SJCRH30 (cell line): ENCODE results near the gene TAF1. TPM values are rescaled to one million over a fixed set of nuclear protein-coding genes. Genes with fewer than 3 reads are reported as not detected.
"Not testable (repeated sequence)": the region's sequence is repeated elsewhere in the genome, so short reads cannot be mapped to it uniquely, and the experiment has no call there.

ENCODE experiments used
- DNase-seq, 2 experiments: peaks; one replicate each; pipeline ENCODE4 v3.0.0-alpha.2; 2015 to 2020
- H3K27ac ChIP-seq: fragments of 250-450 bp; sonication (Bioruptor Pico); 2 replicates; pipeline ENCODE4 v1.5.1; 2020; ENCODE audit warnings: mild to moderate bottlenecking, moderate library complexity
- H3K27me3 ChIP-seq: fragments of 250-450 bp; sonication (Bioruptor Pico); 2 replicates; pipeline ENCODE4 v1.5.1; 2020; ENCODE audit warnings: mild to moderate bottlenecking, moderate library complexity
- H3K36me3 ChIP-seq: fragments of 250-450 bp; sonication (Bioruptor Pico); 2 replicates; pipeline ENCODE4 v1.5.1; 2020; ENCODE audit warnings: mild to moderate bottlenecking, moderate library complexity
- H3K4me1 ChIP-seq: fragments of 250-450 bp; sonication (Bioruptor Pico); 2 replicates; pipeline ENCODE4 v1.5.1; 2020; ENCODE audit warnings: mild to moderate bottlenecking, moderate library complexity
- H3K4me3 ChIP-seq: fragments of 250-450 bp; sonication (Bioruptor Pico); 2 replicates; pipeline ENCODE4 v1.5.1; 2020; ENCODE audit warnings: mild to moderate bottlenecking, moderate library complexity
- H3K9me3 ChIP-seq: fragments of 250-450 bp; sonication (Bioruptor Pico); replicated peaks from 2 replicates; pipeline ENCODE4 v1.5.1; 2020; ENCODE audit warnings: mild to moderate bottlenecking, moderate library complexity
- total RNA-seq: library from RNA; depleted of rRNA; stranded (reverse); fragments of >200 nt; shearing (Covaris generic); gene quantifications from 2 replicates; pipeline ENCODE4 v1.2.3, GENCODE V29; 2014

The TAF1 gene
- total RNA-seq, 1 experiment from 2014 or later: 37.0 TPM

- not testable (repeated sequence) for H3K27me3 ChIP-seq, H3K9me3 ChIP-seq, H3K4me3 ChIP-seq, H3K4me1 ChIP-seq, H3K27ac ChIP-seq, DNase-seq
- H3K36me3 ChIP-seq: peaks cover 86% of the 10 kb centered on the region
These were observed 25.6 kb downstream of the TAF1 start for GRCh38 chrX:71391725-71392124.

- Histone ChIP-seq H3K4me3 (no peak overlapping the region), H3K36me3 (peaks cover 87% of the 10 kb centered on the region), H3K27ac (no peak overlapping the region), H3K4me1 (no peaks in the 10 kb centered on the region), H3K27me3 (no peaks in the 10 kb centered on the region), H3K9me3 (no peaks in the 10 kb centered on the region)
- DNase-seq: no peak
These were observed 27.8 kb downstream of the TAF1 start for GRCh38 chrX:71393919-71394318.

GRCh38 chrX:71396576-71396975 lies 30.4 kb downstream of the TAF1 start:
- Histone ChIP-seq H3K36me3 (peaks cover 79% of the 10 kb centered on the region), H3K4me3 (no peak overlapping the region), H3K4me1 (no peaks in the 10 kb centered on the region), H3K9me3 (no peaks in the 10 kb centered on the region), H3K27me3 (no peaks in the 10 kb centered on the region), H3K27ac (no peak overlapping the region)
- DNase-seq: no peak

DNA sequence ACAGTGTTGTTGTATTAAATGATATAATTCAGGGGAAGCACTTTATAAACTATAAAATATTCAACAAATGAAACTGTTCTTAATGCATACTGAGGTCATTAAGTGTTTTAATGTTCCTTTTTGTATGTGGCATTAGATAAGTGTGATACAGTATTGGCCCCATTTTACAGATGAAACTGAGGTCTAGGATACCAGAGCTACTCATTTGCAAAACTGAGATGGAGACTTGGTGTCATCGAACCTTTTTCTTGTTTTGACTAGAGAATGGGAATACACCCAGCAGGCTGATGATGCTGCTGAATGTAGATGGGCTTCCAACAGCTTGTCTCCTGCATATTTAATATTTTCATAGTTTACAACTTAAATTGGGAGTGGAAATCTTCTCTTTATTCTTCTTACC lies 34.6 kb downstream of the TAF1 start:
- peaks cover 70% of the 10 kb centered on the region for H3K36me3 ChIP-seq
- no peak overlapping the region for H3K4me3 ChIP-seq
- H3K9me3 ChIP-seq: no peaks in the 10 kb centered on the region
- no peaks in the 10 kb centered on the region for H3K27me3 ChIP-seq
- H3K4me1 ChIP-seq: no peaks in the 10 kb centered on the region
- no peak overlapping the region for H3K27ac ChIP-seq
- no peak for DNase-seq

DNA sequence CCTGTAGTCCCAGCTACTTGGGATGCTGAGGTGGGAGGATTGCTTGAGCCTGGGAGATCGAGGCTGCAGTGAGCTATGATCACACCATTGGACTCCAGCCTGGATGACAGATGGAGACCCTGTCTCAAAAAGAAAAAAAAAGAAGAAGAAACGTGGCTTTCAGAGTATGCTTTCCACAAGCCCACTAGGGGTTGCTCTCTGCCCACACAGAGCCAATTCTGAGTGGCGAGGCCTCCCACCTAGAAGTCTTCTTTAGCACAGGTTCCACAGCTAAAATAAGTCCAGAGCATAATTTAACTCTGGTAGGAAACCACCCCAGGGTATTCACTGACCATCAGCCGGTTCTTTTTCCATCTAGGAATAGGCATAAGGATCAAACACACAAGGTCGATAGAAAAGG lies 50.1 kb downstream of the TAF1 start:
- H3K36me3 ChIP-seq: peaks cover 36% of the 10 kb centered on the region
- H3K27me3 ChIP-seq, H3K9me3 ChIP-seq, H3K4me3 ChIP-seq, H3K27ac ChIP-seq, DNase-seq, H3K4me1 ChIP-seq: not testable (repeated sequence)

GRCh38 chrX:71420686-71421085 lies 54.5 kb downstream of the TAF1 start:
- Histone ChIP-seq H3K4me3 (no peak overlapping the region), H3K9me3 (no peaks in the 10 kb centered on the region), H3K27ac (no peak overlapping the region), H3K27me3 (no peaks in the 10 kb centered on the region), H3K4me1 (no peaks in the 10 kb centered on the region), H3K36me3 (peaks cover 53% of the 10 kb centered on the region)
- no peak for DNase-seq

DNA sequence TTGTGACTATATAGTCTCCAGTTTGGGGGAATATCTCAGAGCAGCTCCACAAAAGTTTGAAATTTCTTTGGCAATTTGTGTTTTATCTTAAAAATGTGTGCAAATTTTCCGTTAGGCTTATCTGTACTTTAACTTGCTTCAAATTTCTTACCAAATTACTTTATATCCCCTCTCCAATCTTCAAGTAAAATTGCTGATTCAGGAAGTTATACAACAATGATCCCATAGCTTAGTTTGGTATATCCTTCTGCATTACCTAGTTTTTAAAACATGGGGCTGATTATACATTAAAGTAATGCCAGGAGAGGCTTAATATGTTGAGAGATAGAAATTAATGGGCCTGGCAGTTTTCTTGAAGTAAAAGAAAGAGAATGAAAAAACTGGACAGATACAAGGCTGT lies 66.6 kb downstream of the TAF1 start:
- H3K4me1 ChIP-seq: no peaks in the 10 kb centered on the region
- no peaks in the 10 kb centered on the region for H3K9me3 ChIP-seq
- H3K27ac ChIP-seq: no peak overlapping the region
- H3K4me3 ChIP-seq: no peak overlapping the region
- DNase-seq: no peak
- no peaks in the 10 kb centered on the region for H3K27me3 ChIP-seq
- peaks cover 34% of the 10 kb centered on the region for H3K36me3 ChIP-seq

DNA sequence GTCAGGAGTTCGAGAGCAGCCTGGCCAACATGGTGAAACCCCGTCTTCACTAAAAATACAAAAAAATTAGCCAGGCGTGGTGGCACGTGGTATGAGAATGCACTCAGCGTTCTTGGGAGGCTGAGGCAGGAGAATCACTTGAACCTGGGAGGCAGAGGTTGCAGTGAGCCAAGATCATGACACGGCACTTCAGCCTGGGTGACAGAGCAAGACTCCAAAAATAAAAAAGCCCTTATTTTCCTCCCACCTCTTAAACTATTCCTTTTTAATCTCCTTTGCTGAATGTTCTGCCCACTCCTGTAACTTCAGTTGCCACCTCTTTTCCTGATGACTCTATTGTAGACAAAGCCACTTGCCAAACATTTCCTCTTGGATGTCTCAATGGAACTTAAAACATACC lies 72.6 kb downstream of the TAF1 start:
- Histone ChIP-seq H3K36me3 (peaks cover 13% of the 10 kb centered on the region; the same call in 1 of the 2 replicates), H3K4me1 (no peaks in the 10 kb centered on the region), H3K9me3 (no peaks in the 10 kb centered on the region), H3K4me3 (no peak overlapping the region), H3K27ac (no peak overlapping the region), H3K27me3 (no peaks in the 10 kb centered on the region)
- DNase-seq: no peak

GRCh38 chrX:71439420-71439819 lies 73.3 kb downstream of the TAF1 start:
- no peak overlapping the region for H3K4me3 ChIP-seq
- H3K9me3 ChIP-seq: no peaks in the 10 kb centered on the region
- H3K36me3 ChIP-seq: peaks cover 10% of the 10 kb centered on the region; the same call in 1 of the 2 replicates
- no peak overlapping the region for H3K27ac ChIP-seq
- no peaks in the 10 kb centered on the region for H3K4me1 ChIP-seq
- no peaks in the 10 kb centered on the region for H3K27me3 ChIP-seq
- DNase-seq: no peak

DNA sequence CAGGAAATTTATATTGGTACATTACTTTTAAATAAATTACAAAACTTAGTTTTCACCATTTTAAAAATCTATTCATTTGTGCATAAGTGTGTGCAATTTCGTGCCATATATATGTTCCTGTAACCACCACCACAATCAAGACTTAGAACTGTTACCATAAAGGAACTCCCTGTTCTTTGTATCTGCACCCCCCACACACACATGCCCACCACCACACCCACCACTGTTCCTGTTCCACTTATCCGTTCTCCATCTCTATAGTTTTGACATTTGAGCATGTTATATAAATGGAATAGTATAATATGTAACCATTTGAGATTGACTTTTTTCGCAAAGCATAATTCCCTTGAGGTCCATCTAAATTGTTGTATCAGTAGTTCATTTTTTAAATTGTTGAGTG lies 73.7 kb downstream of the TAF1 start:
- H3K9me3 ChIP-seq: no peaks in the 10 kb centered on the region
- no peak for DNase-seq
- H3K4me1 ChIP-seq: no peaks in the 10 kb centered on the region
- H3K36me3 ChIP-seq: peaks cover 10% of the 10 kb centered on the region; the same call in 1 of the 2 replicates
- no peak overlapping the region for H3K27ac ChIP-seq
- no peak overlapping the region for H3K4me3 ChIP-seq
- no peaks in the 10 kb centered on the region for H3K27me3 ChIP-seq

- Histone ChIP-seq H3K36me3 (peaks cover 11% of the 10 kb centered on the region), H3K27ac (no peak overlapping the region), H3K4me1 (no peaks in the 10 kb centered on the region), H3K4me3 (no peak overlapping the region), H3K27me3 (no peaks in the 10 kb centered on the region), H3K9me3 (no peaks in the 10 kb centered on the region)
- DNase-seq: no peak
These were observed 74.2 kb downstream of the TAF1 start for GRCh38 chrX:71440401-71440800.

GRCh38 chrX:71441809-71442208 lies 75.7 kb downstream of the TAF1 start:
- not testable (repeated sequence) for H3K4me3 ChIP-seq, H3K27me3 ChIP-seq, H3K4me1 ChIP-seq, H3K9me3 ChIP-seq, DNase-seq, H3K27ac ChIP-seq
- peaks cover 12% of the 10 kb centered on the region for H3K36me3 ChIP-seq

GRCh38 chrX:71450433-71451106 lies 84.4 kb downstream of the TAF1 start:
- Histone ChIP-seq H3K36me3 (peaks cover 41% of the 10 kb centered on the region), H3K27ac (no peak overlapping the region), H3K9me3 (no peaks in the 10 kb centered on the region), H3K4me3 (no peak overlapping the region), H3K27me3 (no peaks in the 10 kb centered on the region), H3K4me1 (no peaks in the 10 kb centered on the region)
- peak in 1 of 2 experiments; percentile 13 for DNase-seq

GRCh38 chrX:71451518-71451917 lies 85.4 kb downstream of the TAF1 start:
- DNase-seq, H3K4me1 ChIP-seq, H3K4me3 ChIP-seq, H3K27ac ChIP-seq, H3K27me3 ChIP-seq, H3K9me3 ChIP-seq: not testable (repeated sequence)
- peaks cover 49% of the 10 kb centered on the region for H3K36me3 ChIP-seq

- H3K27ac ChIP-seq: no peak overlapping the region
- H3K27me3 ChIP-seq: no peaks in the 10 kb centered on the region
These were observed 86.9 kb downstream of the TAF1 start for GRCh38 chrX:71453056-71453455.

GRCh38 chrX:71454222-71454621 lies 88.1 kb downstream of the TAF1 start:
- Histone ChIP-seq H3K4me3 (no peak overlapping the region), H3K4me1 (no peaks in the 10 kb centered on the region), H3K27ac (no peak overlapping the region), H3K27me3 (no peaks in the 10 kb centered on the region), H3K36me3 (peaks cover 61% of the 10 kb centered on the region), H3K9me3 (no peaks in the 10 kb centered on the region)
- no peak for DNase-seq

More at GRCh38 chrX:71453056-71453455, 86.9 kb downstream of the TAF1 start:
- H3K9me3 ChIP-seq: no peaks in the 10 kb centered on the region
- H3K4me3 ChIP-seq: no peak overlapping the region
- H3K4me1 ChIP-seq: no peaks in the 10 kb centered on the region
- peaks cover 53% of the 10 kb centered on the region for H3K36me3 ChIP-seq
- DNase-seq: no peak
